HepG2 (cell line): ENCODE results near the gene LGI4.

Source experiments
- RBFOX2 ChIP-seq: fragments of 200-400 bp; formaldehyde crosslinking; IDR thresholded peaks from 2 replicates; pipeline ENCODE4 v1.6.1; 2017; ENCODE audit warnings: low read depth, mild to moderate bottlenecking, low read length
- TAF1 ChIP-seq: sonication (generic); formaldehyde crosslinking; IDR thresholded peaks from 2 replicates; pipeline ENCODE4 v1.4.0; 2020; ENCODE audit warnings: missing genetic modification reagents

GRCh38 chr19:35115177-35115951 lies 19.5 kb downstream of the LGI4 start, which contains the start of gene FXYD3:
- TF ChIP-seq TAF1 (CRISPR knock-in tag), result no peak
- no peak for TF ChIP-seq RBFOX2
